Endothelial cell (in vitro differentiated cells): ENCODE measurements around the gene MAP2K5. TPM values are rescaled to one million over a fixed set of nuclear protein-coding genes. Genes with fewer than 3 reads are reported as not detected.
"Not testable (repeated sequence)": the region's sequence is repeated elsewhere in the genome, so short reads cannot be mapped to it uniquely, and the experiment has no call there.

ENCODE experiments used
- DNase-seq: peaks from one replicate; pipeline ENCODE4 v3.0.0; 2021; ENCODE audit warnings: low spot score
- H3K27ac Mint-ChIP-seq: one replicate; pipeline ENCODE4 v1.8.0; 2021; ENCODE audit warnings: mixed read lengths, inconsistent platforms; ENCODE audit not compliant: unreplicated experiment
- H3K27me3 Mint-ChIP-seq: one replicate; pipeline ENCODE4 v1.8.0; 2021; ENCODE audit warnings: mild to moderate bottlenecking, moderate library complexity, mixed read lengths, inconsistent platforms; ENCODE audit not compliant: unreplicated experiment
- H3K36me3 Mint-ChIP-seq: one replicate; pipeline ENCODE4 v1.8.0; 2021; ENCODE audit warnings: mild to moderate bottlenecking, low read depth, mixed read lengths, inconsistent platforms; ENCODE audit not compliant: unreplicated experiment
- H3K4me1 Mint-ChIP-seq: one replicate; pipeline ENCODE4 v1.8.0; 2021; ENCODE audit warnings: mild to moderate bottlenecking, mixed read lengths, inconsistent platforms; ENCODE audit not compliant: unreplicated experiment
- H3K4me3 Mint-ChIP-seq: one replicate; pipeline ENCODE4 v1.8.0; 2021; ENCODE audit warnings: mild to moderate bottlenecking, mixed read lengths, inconsistent platforms; ENCODE audit not compliant: unreplicated experiment
- H3K9me3 Mint-ChIP-seq: one replicate; pipeline ENCODE4 v1.8.0; 2021; ENCODE audit warnings: mixed read lengths, inconsistent platforms; ENCODE audit not compliant: unreplicated experiment
- total RNA-seq: library from RNA; stranded (reverse); fragmentation: NEBNext Ultra II Directional; extraction: Animal tissue kit (Norgen Biotek cat#: 25700); gene quantifications from one replicate; pipeline ENCODE4 v1.2.1, GENCODE V29; 2021; ENCODE audit not compliant: unreplicated experiment
- TF ChIP-seq, protein P1 (sequence below): fragments of 200-600 bp; sonication (generic); IDR thresholded peaks from one replicate; pipeline ENCODE4 v1.5.0; 2021; ENCODE audit warnings: antibody characterized with exemption; ENCODE audit not compliant: unreplicated experiment

The MAP2K5 gene
- total RNA-seq, 1 donor from 2014 or later, result 22.2 TPM

- no peaks in the 10 kb centered on the region for H3K27me3 Mint-ChIP-seq
- H3K4me1 Mint-ChIP-seq, result peaks cover 13% of the 10 kb centered on the region
- H3K27ac Mint-ChIP-seq, result no peak overlapping the region
- TF ChIP-seq, protein P1, sequence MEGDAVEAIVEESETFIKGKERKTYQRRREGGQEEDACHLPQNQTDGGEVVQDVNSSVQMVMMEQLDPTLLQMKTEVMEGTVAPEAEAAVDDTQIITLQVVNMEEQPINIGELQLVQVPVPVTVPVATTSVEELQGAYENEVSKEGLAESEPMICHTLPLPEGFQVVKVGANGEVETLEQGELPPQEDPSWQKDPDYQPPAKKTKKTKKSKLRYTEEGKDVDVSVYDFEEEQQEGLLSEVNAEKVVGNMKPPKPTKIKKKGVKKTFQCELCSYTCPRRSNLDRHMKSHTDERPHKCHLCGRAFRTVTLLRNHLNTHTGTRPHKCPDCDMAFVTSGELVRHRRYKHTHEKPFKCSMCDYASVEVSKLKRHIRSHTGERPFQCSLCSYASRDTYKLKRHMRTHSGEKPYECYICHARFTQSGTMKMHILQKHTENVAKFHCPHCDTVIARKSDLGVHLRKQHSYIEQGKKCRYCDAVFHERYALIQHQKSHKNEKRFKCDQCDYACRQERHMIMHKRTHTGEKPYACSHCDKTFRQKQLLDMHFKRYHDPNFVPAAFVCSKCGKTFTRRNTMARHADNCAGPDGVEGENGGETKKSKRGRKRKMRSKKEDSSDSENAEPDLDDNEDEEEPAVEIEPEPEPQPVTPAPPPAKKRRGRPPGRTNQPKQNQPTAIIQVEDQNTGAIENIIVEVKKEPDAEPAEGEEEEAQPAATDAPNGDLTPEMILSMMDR, result no peak
- H3K4me3 Mint-ChIP-seq, result no peak overlapping the region
- peaks cover under 1% of the 10 kb centered on the region for H3K36me3 Mint-ChIP-seq
- H3K9me3 Mint-ChIP-seq, result no peaks in the 10 kb centered on the region
- DNase-seq, result no peak
Measured at GRCh38 chr15:67613211-67613610, 70.7 kb downstream of the MAP2K5 start.

- DNase-seq, result no peak
- Mint-ChIP-seq H3K4me3 (no peak overlapping the region), H3K9me3 (no peaks in the 10 kb centered on the region), H3K27me3 (no peaks in the 10 kb centered on the region), H3K4me1 (peaks cover 11% of the 10 kb centered on the region), H3K36me3 (no peaks in the 10 kb centered on the region), H3K27ac (no peak overlapping the region)
- TF ChIP-seq, protein P1, result peak; percentile 53
Measured at GRCh38 chr15:67613708-67614107, 71.2 kb downstream of the MAP2K5 start.

GRCh38 chr15:67615131-67615534 is 72.6 kb downstream of the MAP2K5 start:
- H3K36me3 Mint-ChIP-seq, DNase-seq, H3K4me3 Mint-ChIP-seq, H3K27me3 Mint-ChIP-seq, H3K9me3 Mint-ChIP-seq: not testable (repeated sequence)
- H3K4me1 Mint-ChIP-seq, result peaks cover 11% of the 10 kb centered on the region
- peak overlapping the region; percentile 14 for H3K27ac Mint-ChIP-seq

- TF ChIP-seq, protein P1, result no peak
- Mint-ChIP-seq H3K4me3 (no peak overlapping the region), H3K27me3 (no peaks in the 10 kb centered on the region), H3K4me1 (peaks cover 11% of the 10 kb centered on the region), H3K9me3 (no peaks in the 10 kb centered on the region), H3K36me3 (no peaks in the 10 kb centered on the region), H3K27ac (no peak overlapping the region)
- DNase-seq, result no peak
Measured at GRCh38 chr15:67618297-67618696, 75.8 kb downstream of the MAP2K5 start.

GRCh38 chr15:67622110-67622509 is 79.6 kb downstream of the MAP2K5 start:
- no peaks in the 10 kb centered on the region for H3K27me3 Mint-ChIP-seq
- TF ChIP-seq, protein P1, result no peak
- H3K36me3 Mint-ChIP-seq, result no peaks in the 10 kb centered on the region
- DNase-seq, result no peak
- H3K4me1 Mint-ChIP-seq, result no peaks in the 10 kb centered on the region
- H3K9me3 Mint-ChIP-seq, result no peaks in the 10 kb centered on the region
- no peak overlapping the region for H3K4me3 Mint-ChIP-seq
- H3K27ac Mint-ChIP-seq, result no peak overlapping the region

DNA sequence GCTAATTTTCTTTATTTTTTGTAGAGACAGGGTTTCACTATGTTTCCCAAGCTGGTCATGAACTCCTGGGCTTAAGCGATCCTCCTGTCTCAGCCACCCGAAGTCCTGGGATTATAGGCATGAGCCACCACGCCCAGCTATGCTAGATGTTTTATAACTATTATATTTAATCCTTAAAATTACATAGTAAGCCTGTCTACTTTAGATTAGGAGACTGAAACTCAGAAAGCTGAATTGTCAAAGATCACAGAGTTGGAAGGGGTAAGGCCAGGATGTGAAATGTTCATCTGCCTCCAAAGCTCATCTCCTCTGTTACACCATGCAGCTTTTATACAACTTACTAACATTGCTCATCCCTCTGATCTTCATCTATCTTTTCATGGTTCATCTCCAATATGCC is 89.8 kb downstream of the MAP2K5 start:
- TF ChIP-seq, protein P1, result no peak
- peaks cover 3% of the 10 kb centered on the region for H3K36me3 Mint-ChIP-seq
- H3K4me1 Mint-ChIP-seq, result no peaks in the 10 kb centered on the region
- H3K27me3 Mint-ChIP-seq, result no peaks in the 10 kb centered on the region
- no peak overlapping the region for H3K27ac Mint-ChIP-seq
- no peak for DNase-seq
- H3K4me3 Mint-ChIP-seq, result no peak overlapping the region
- H3K9me3 Mint-ChIP-seq, result no peaks in the 10 kb centered on the region

DNA sequence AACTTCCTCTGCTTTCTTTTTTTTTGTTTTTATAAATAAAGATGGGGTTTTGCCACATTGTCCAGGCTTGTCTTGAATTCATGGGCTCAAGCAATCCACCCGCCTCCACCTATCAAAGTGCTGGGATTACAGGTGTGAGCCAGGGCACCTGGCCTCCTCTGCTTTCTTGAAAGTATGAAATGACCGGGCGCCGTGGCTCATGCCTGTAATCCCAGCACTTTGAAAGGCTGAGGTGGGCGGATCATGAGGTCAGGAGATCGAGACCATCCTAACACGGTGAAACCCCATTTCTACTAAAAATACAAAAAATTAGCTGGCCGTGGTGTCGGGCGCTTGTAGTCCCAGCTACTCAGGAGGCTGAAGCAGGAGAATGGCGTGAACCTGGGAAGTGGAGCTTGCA is 93.4 kb downstream of the MAP2K5 start:
- H3K27ac Mint-ChIP-seq, H3K4me1 Mint-ChIP-seq, DNase-seq, H3K4me3 Mint-ChIP-seq, H3K27me3 Mint-ChIP-seq, H3K36me3 Mint-ChIP-seq, H3K9me3 Mint-ChIP-seq: not testable (repeated sequence)
